Lung (tissue), 12 donors: ENCODE data around the gene KMT2D. TPM values are rescaled to one million over a fixed set of nuclear protein-coding genes. Genes with fewer than 3 reads are reported as not detected.

ENCODE experiments used
- ATAC-seq: fragments of 200-7000 bp; cut with Tn5 transposase; one replicate; pipeline ENCODE4 v1.9.1; 2020; ENCODE audit warnings: moderate number of reproducible peaks; ENCODE audit not compliant: insufficient read depth, low FRiP score
- DNase-seq, 3 donors: peaks; one replicate each; pipeline ENCODE4 v3.0.0-alpha.2; 2013 to 2017
- H3K27ac ChIP-seq, 2 donors: one replicate each; pipeline ENCODE4 v1.5.1; 2013; ENCODE audit warnings: mild to moderate bottlenecking in 2 of 2, moderate library complexity in 2 of 2, control low read depth in 1 of 2, inconsistent platforms in 1 of 2, low read depth in 1 of 2, low read length in 1 of 2
- H3K27me3 ChIP-seq, 3 donors: one replicate each; pipeline ENCODE4 v1.5.1; 2013; ENCODE audit warnings: low read length in 2 of 3; ENCODE audit not compliant: control insufficient read depth in 3 of 3, insufficient read depth in 3 of 3
- H3K36me3 ChIP-seq, 4 donors: one replicate each; pipeline ENCODE4 v1.5.1; 2013; ENCODE audit warnings: low read length in 4 of 4, mild to moderate bottlenecking in 1 of 4, moderate library complexity in 1 of 4; ENCODE audit not compliant: control insufficient read depth in 4 of 4, insufficient read depth in 4 of 4
- H3K4me1 ChIP-seq, 5 donors: one replicate each; pipeline ENCODE4 v1.5.1; 2013; ENCODE audit warnings: low read length in 5 of 5, mild to moderate bottlenecking in 2 of 5, moderate library complexity in 1 of 5; ENCODE audit not compliant: control insufficient read depth in 5 of 5, insufficient read depth in 5 of 5
- H3K4me3 ChIP-seq: one replicate; pipeline ENCODE4 v1.5.1; 2013; ENCODE audit warnings: mild to moderate bottlenecking, control low read depth, moderate library complexity
- H3K9ac ChIP-seq, 2 donors: one replicate each; pipeline ENCODE4 v1.5.1; 2013; ENCODE audit warnings: low read length in 2 of 2, control low read depth in 1 of 2; ENCODE audit not compliant: insufficient read depth in 1 of 2
- H3K9me3 ChIP-seq, 4 donors: one replicate each; pipeline ENCODE4 v1.5.1; 2013; ENCODE audit warnings: low read length in 3 of 4, mild to moderate bottlenecking in 1 of 4, moderate library complexity in 1 of 4; ENCODE audit not compliant: control insufficient read depth in 4 of 4, insufficient read depth in 3 of 4
- CTCF ChIP-seq: IDR thresholded peaks from 2 replicates; pipeline ENCODE4 v1.5.1; 2012; ENCODE audit warnings: mild to moderate bottlenecking; ENCODE audit errors: control extremely low read depth, extremely low read depth
- WGBS, 2 donors: extraction: QIAGEN DNeasy Blood & Tissue Kit; methylation state at CpG; one replicate each; pipeline ENCODE4 v1.1.7; 2013; 5-methylcytosine and 5-hydroxymethylcytosine counted together
- polyA plus RNA-seq, 2 donors: library from polyadenylated mRNA; stranded (reverse); fragments of 200-250 nt; gene quantifications; one replicate each; pipeline ENCODE4 v1.2.1, GENCODE V29; 2013
- total RNA-seq, 2 donors: library from RNA; depleted of rRNA in 1 of 2; stranded (reverse); fragments of >200 nt in 1 of 2; gene quantifications; one replicate each; pipeline ENCODE4 v1.2.1, GENCODE V29; 2014 to 2021
- donor health status: control.
- donor health status: control.
- donor health status: Bipolar disorder and iron deficiency.
- donor health status: healthy.
- donor health status: DM: yes; HTN: yes; CAD: no.

KMT2D gene
- total and polyA plus RNA-seq, 4 donors, result 27.6 to 115 (median 49.2) TPM

- Histone ChIP-seq H3K36me3 (peaks cover 41 to 83% (median 55%) of the 10 kb centered on the region in 4 donors), H3K9me3 (no peaks in the 10 kb centered on the region), H3K9ac (no peak overlapping the region), H3K4me1 (no peaks in the 10 kb centered on the region), H3K27me3 (no peaks in the 10 kb centered on the region), H3K27ac (no peak overlapping the region), H3K4me3 (no peak overlapping the region)
- ATAC-seq (no peak), DNase-seq (no peak)
- TF ChIP-seq CTCF, result no peak
- 96% methylated on average over 14 of the region's 14 CpGs for WGBS, 2 donors
Observed at GRCh38 chr12:49040364-49040855, 20.2 kb downstream of the KMT2D start.

- Histone ChIP-seq H3K9me3 (no peaks in the 10 kb centered on the region), H3K9ac (no peak overlapping the region), H3K4me3 (no peak overlapping the region), H3K27me3 (no peaks in the 10 kb centered on the region), H3K36me3 (peaks cover 40 to 79% (median 54%) of the 10 kb centered on the region in 4 donors), H3K4me1 (no peaks in the 10 kb centered on the region), H3K27ac (no peak overlapping the region)
- no peak for ATAC-seq
- WGBS, 2 donors, result 93 to 95% methylated on average over 30 of the region's 30 CpGs
- TF ChIP-seq CTCF, result no peak
- no peak for DNase-seq
Observed at GRCh38 chr12:49039421-49040363, 20.9 kb downstream of the KMT2D start.

- no peak for TF ChIP-seq CTCF
- no peaks in the 10 kb centered on the region for H3K4me1 ChIP-seq
- H3K27ac ChIP-seq, result no peak overlapping the region
- no peaks in the 10 kb centered on the region for H3K27me3 ChIP-seq
- ATAC-seq (no peak), DNase-seq (no peak)
- WGBS, 2 donors, result 93 to 97% methylated on average over 20 of the region's 20 CpGs
- H3K36me3 ChIP-seq, result peaks cover 35 to 79% (median 53%) of the 10 kb centered on the region in 4 donors
- H3K4me3 ChIP-seq, result no peak overlapping the region
- H3K9ac ChIP-seq, result no peak overlapping the region
- H3K9me3 ChIP-seq, result no peaks in the 10 kb centered on the region
Observed at GRCh38 chr12:49038291-49038955, 22.2 kb downstream of the KMT2D start.
